Body of pancreas (tissue), 4 donors: ENCODE data around the gene ATP5PO. TPM values are rescaled to one million over a fixed set of nuclear protein-coding genes. Genes with fewer than 3 reads are reported as not detected.
A peak's percentile ranks its signal among the peaks of the same experiment; 100 is the strongest.

ENCODE experiments used
- ATAC-seq: fragments of 150-250 bp; one replicate; pipeline ENCODE4 v1.9.1; 2016
- DNase-seq, 4 donors: peaks; one replicate each; pipeline ENCODE4 v3.0.0-alpha.2; 2019
- H3K27ac ChIP-seq, 4 donors: fragments of 200-600 bp; sonication (generic); 1 replicate in 3 of 4; 2 replicates in 1 of 4; pipeline versions ENCODE4 v1.5.1 to v1.6.1; 2016 to 2019; ENCODE audit warnings: mild to moderate bottlenecking in 1 of 4, mixed read lengths in 1 of 4, moderate library complexity in 1 of 4
- H3K27me3 ChIP-seq, 2 donors: fragments of 200-600 bp; sonication (generic); one replicate each; pipeline ENCODE4 v1.6.0; 2016; ENCODE audit warnings: mild to moderate bottlenecking in 1 of 2
- H3K36me3 ChIP-seq, 2 donors: fragments of 200-600 bp; sonication (generic); replicated peaks in 1 of 2; 2 replicates each; pipeline ENCODE4 v1.5.1; 2016; ENCODE audit warnings: low read depth in 2 of 2; ENCODE audit not compliant: insufficient read depth in 1 of 2
- H3K4me1 ChIP-seq: fragments of 200-600 bp; sonication (generic); one replicate; pipeline ENCODE4 v1.6.0; 2016
- H3K4me3 ChIP-seq, 2 donors: fragments of 200-600 bp; sonication (generic); 1 replicate in 1 of 2; 2 replicates in 1 of 2; pipeline ENCODE4 v1.5.1; 2016 to 2019
- H3K9me3 ChIP-seq, 3 donors: fragments of 200-600 bp; sonication (generic); 1 replicate in 2 of 3; 2 replicates in 1 of 3; pipeline ENCODE4 v1.5.1; 2016
- CTCF ChIP-seq, 7 experiments: fragments of 450-650 bp in 4 of 7; fragments of 200-600 bp in 3 of 7; sonication (generic) in 3 of 7; IDR thresholded peaks; one replicate each; pipeline ENCODE4 v1.5.1; 2016 to 2019; ENCODE audit warnings: antibody characterized with exemption in 7 of 7
- POLR2A ChIP-seq, 3 donors: fragments of 450-650 bp; IDR thresholded peaks; one replicate each; pipeline ENCODE4 v1.6.1; 2016; ENCODE audit warnings: antibody characterized with exemption in 3 of 3, mild to moderate bottlenecking in 2 of 3
- WGBS, 2 donors: methylation state at CpG; one replicate each; pipeline ENCODE4 v1.1.5; 2017; 5-methylcytosine and 5-hydroxymethylcytosine counted together
- intact Hi-C: fragments of 100-400 bp; cut with DNase I; formaldehyde crosslinking; loops from one replicate; pipeline ENCODE4 v1.15.1; 2023
- total RNA-seq, 2 donors: library from RNA; depleted of rRNA; stranded (reverse); fragments of >200 nt; gene quantifications; one replicate each; pipeline ENCODE4 v1.1.0, GENCODE V29; 2016

Gene ATP5PO
- total RNA-seq, 2 donors from 2014 or later = 79.1 to 85.0 TPM

GRCh38 chr21:33894736-33895288 is 20.8 kb downstream of the ATP5PO start:
- H3K36me3 ChIP-seq = no peaks in the 10 kb centered on the region
- H3K4me3 ChIP-seq = no peak overlapping the region
- peak in 6 of 7 experiments; percentile 25 to 66 (median 54) for TF ChIP-seq CTCF (IDR thresholded peaks at IDR 0.05)
- TF ChIP-seq POLR2A (IDR thresholded peaks at IDR 0.05) = no peak
- DNase-seq (peak; percentile 52 to 72 (median 66)), ATAC-seq (peak; percentile 75)
- peaks cover 7% of the 10 kb centered on the region for H3K4me1 ChIP-seq
- H3K27me3 ChIP-seq = no peaks in the 10 kb centered on the region
- H3K9me3 ChIP-seq = no peaks in the 10 kb centered on the region
- WGBS, 2 donors = 0 to 3% methylated on average over 18 to 20 of the region's 20 CpGs
- no peak overlapping the region for H3K27ac ChIP-seq
- intact Hi-C loops = no loop called here

GRCh38 chr21:33893917-33894316 is 21.7 kb downstream of the ATP5PO start:
- peaks cover 7% of the 10 kb centered on the region for H3K4me1 ChIP-seq
- no peaks in the 10 kb centered on the region for H3K36me3 ChIP-seq
- TF ChIP-seq POLR2A (IDR thresholded peaks at IDR 0.05) = no peak
- TF ChIP-seq CTCF (IDR thresholded peaks at IDR 0.05) = no peak
- no peak overlapping the region for H3K4me3 ChIP-seq
- ATAC-seq (no peak), DNase-seq (no peak)
- no peaks in the 10 kb centered on the region for H3K27me3 ChIP-seq
- intact Hi-C loops = no loop called here
- WGBS, 2 donors = 77 to 83% methylated on average over 4 of the region's 4 CpGs
- no peaks in the 10 kb centered on the region for H3K9me3 ChIP-seq
- no peak overlapping the region for H3K27ac ChIP-seq

- H3K4me3 ChIP-seq = no peak overlapping the region
- no peak for TF ChIP-seq POLR2A (IDR thresholded peaks at IDR 0.05)
- no peak for TF ChIP-seq CTCF (IDR thresholded peaks at IDR 0.05)
- peaks cover 7% of the 10 kb centered on the region for H3K4me1 ChIP-seq
- no peak overlapping the region for H3K27ac ChIP-seq
- no peaks in the 10 kb centered on the region for H3K27me3 ChIP-seq
- H3K9me3 ChIP-seq = no peaks in the 10 kb centered on the region
- ATAC-seq (no peak), DNase-seq (no peak)
- H3K36me3 ChIP-seq = no peaks in the 10 kb centered on the region
- intact Hi-C loops = no loop called here
- WGBS, 2 donors = 61 to 78% methylated on average over 6 to 8 of the region's 8 CpGs
Observed at GRCh38 chr21:33892853-33893252, 22.8 kb downstream of the ATP5PO start.

GRCh38 chr21:33890187-33890586 is 25.4 kb downstream of the ATP5PO start:
- TF ChIP-seq POLR2A (IDR thresholded peaks at IDR 0.05) (no peak), CTCF (IDR thresholded peaks at IDR 0.05) (no peak)
- Histone ChIP-seq H3K27me3 (no peaks in the 10 kb centered on the region), H3K4me3 (no peak overlapping the region), H3K4me1 (peaks cover 7% of the 10 kb centered on the region), H3K36me3 (no peaks in the 10 kb centered on the region), H3K27ac (no peak overlapping the region), H3K9me3 (no peaks in the 10 kb centered on the region)
- 76 to 80% methylated on average over 5 of the region's 5 CpGs for WGBS, 2 donors
- ATAC-seq (no peak), DNase-seq (no peak)
- intact Hi-C loops = no loop called here

- DNase-seq (no peak), ATAC-seq (no peak)
- no peak overlapping the region for H3K27ac ChIP-seq
- no peak overlapping the region for H3K4me3 ChIP-seq
- intact Hi-C loops = no loop called here
- H3K9me3 ChIP-seq = no peaks in the 10 kb centered on the region
- no peaks in the 10 kb centered on the region for H3K4me1 ChIP-seq
- H3K27me3 ChIP-seq = no peaks in the 10 kb centered on the region
- TF ChIP-seq POLR2A (IDR thresholded peaks at IDR 0.05) (no peak), CTCF (IDR thresholded peaks at IDR 0.05) (no peak)
- no peaks in the 10 kb centered on the region for H3K36me3 ChIP-seq
- WGBS, 2 donors = 67 to 76% methylated on average over 1 to 11 of the region's 11 CpGs
Observed at GRCh38 chr21:33886321-33886720, 29.3 kb downstream of the ATP5PO start.
